ENCODE measurements around the gene METTL5. TPM values are rescaled to one million over a fixed set of nuclear protein-coding genes. Genes with fewer than 3 reads are reported as not detected.
A peak's percentile ranks its signal among the peaks of the same experiment; 100 is the strongest.

The METTL5 gene
- total and polyA plus RNA-seq, 9 of the 15 experiments (the other 6 are each of a cell fraction or from before 2014, with no cell fraction given), result 149 to 471 (median 224) TPM

- TF ChIP-seq MNT (conservative IDR thresholded peaks at IDR 0.05) (peak; percentile 97 to 99), SIN3A (IDR thresholded peaks at IDR 0.05; ENCODE audit: borderline replicate concordance in 2 of 2, control insufficient read depth in 1 of 2, low read depth in 2 of 2, low read length in 2 of 2) (peak; percentile 85 to 97), FOXA3 (CRISPR knock-in tag; conservative IDR thresholded peaks at IDR 0.05 in 1 of 2, IDR thresholded peaks at IDR 0.05 in 1 of 2) (0 out of 4 replicates have a peak, but pooled peaks of 1 of the 2 experiments have one; percentile 11), ZNF263 (CRISPR knock-in tag; IDR thresholded peaks at IDR 0.05; ENCODE audit: borderline replicate concordance) (peak; percentile 80), SP1 (CRISPR knock-in tag; IDR thresholded peaks at IDR 0.05) (0 out of 2 replicates have a peak, but pooled peaks have one; percentile 19), HBP1 (CRISPR knock-in tag; IDR thresholded peaks at IDR 0.05) (peak; percentile 51; the same call in 1 of the 2 replicates), ZBTB2 (IDR thresholded peaks at IDR 0.05) (0 out of 2 replicates have a peak, but pooled peaks have one; percentile 14), TBL1XR1 (IDR thresholded peaks at IDR 0.05; ENCODE audit: low read length in 2 of 2) (no peak), TOE1 (IDR thresholded peaks at IDR 0.05; ENCODE audit: borderline replicate concordance) (peak; percentile 70; the same call in 1 of the 2 replicates), TOE1 (CRISPR knock-in tag; IDR thresholded peaks at IDR 0.05; ENCODE audit: borderline replicate concordance, low read depth) (peak; percentile 69; the same call in 1 of the 2 replicates), ARNT (IDR thresholded peaks at IDR 0.05) (peak; percentile 57 to 58; a peak in 2 of 4 replicates), SMARCA4 (IDR thresholded peaks at IDR 0.05) (peak; percentile 34; the same call in 1 of the 2 replicates), SUPT5H (IDR thresholded peaks at IDR 0.05) (peak; percentile 55; the same call in 1 of the 2 replicates), ARID1B (IDR thresholded peaks at IDR 0.05) (no peak; the same call in 1 of the 2 replicates), HSF4 (CRISPR knock-in tag; IDR thresholded peaks at IDR 0.05; ENCODE audit: borderline replicate concordance) (no peak), BCLAF1 (IDR thresholded peaks at IDR 0.05; ENCODE audit: borderline replicate concordance in 1 of 2, control insufficient read depth in 1 of 2, low read depth in 2 of 2, low read length in 1 of 2) (0 out of 4 replicates have a peak, but pooled peaks of 1 of the 2 experiments have one; percentile 26)
Measured at GRCh38 chr2:169828141-169828811, 3.6 kb upstream of the METTL5 start (continued).

Measured in K562 (cell line).